HG03045 (cell line): ENCODE results near the gene PAM16.

Experiments
- ATAC-seq: cut with Tn5 transposase; IDR thresholded peaks from one replicate; pipeline ENCODE4 v1.9.1; 2021; ENCODE audit warnings: mild to moderate bottlenecking, moderate library complexity; ENCODE audit not compliant: unreplicated experiment

PAM16 gene

GRCh38 chr16:4383591-4384444 is 32.7 kb upstream of the PAM16 start:
- no peak for ATAC-seq

- no peak for ATAC-seq
These were observed 31.8 kb upstream of the PAM16 start for GRCh38 chr16:4382795-4383357.

- no peak for ATAC-seq
These were observed 31.0 kb upstream of the PAM16 start for GRCh38 chr16:4381935-4382794.

GRCh38 chr16:4381072-4381934 is 30.2 kb upstream of the PAM16 start:
- no peak for ATAC-seq

GRCh38 chr16:4380119-4381063 is 29.3 kb upstream of the PAM16 start:
- ATAC-seq: no peak

- ATAC-seq: no peak
These were observed 28.0 kb upstream of the PAM16 start for GRCh38 chr16:4378999-4379690.

- no peak for ATAC-seq
These were observed 27.1 kb upstream of the PAM16 start for GRCh38 chr16:4378161-4378666.

- no peak for ATAC-seq
These were observed 26.5 kb upstream of the PAM16 start for GRCh38 chr16:4377573-4378154.

GRCh38 chr16:4376893-4377572 is 25.9 kb upstream of the PAM16 start:
- no peak for ATAC-seq

- no peak for ATAC-seq
These were observed 25.2 kb upstream of the PAM16 start for GRCh38 chr16:4376126-4376892.

- ATAC-seq: no peak
These were observed 24.6 kb upstream of the PAM16 start for GRCh38 chr16:4375717-4376116.

GRCh38 chr16:4373909-4374742 is 23.0 kb upstream of the PAM16 start:
- ATAC-seq: no peak

- no peak for ATAC-seq
These were observed 22.3 kb upstream of the PAM16 start for GRCh38 chr16:4373356-4373908.

- no peak for ATAC-seq
These were observed 21.6 kb upstream of the PAM16 start for GRCh38 chr16:4372578-4373355.

- ATAC-seq: no peak
These were observed 21.0 kb upstream of the PAM16 start for GRCh38 chr16:4372001-4372577.
